HG02884 (cell line): Measurements from ENCODE around the gene AMOT.

ENCODE experiments used
- ATAC-seq: cut with Tn5 transposase; IDR thresholded peaks from one replicate; pipeline ENCODE4 v1.9.1; 2021; ENCODE audit warnings: mild to moderate bottlenecking, moderate library complexity; ENCODE audit not compliant: unreplicated experiment

Gene AMOT

DNA sequence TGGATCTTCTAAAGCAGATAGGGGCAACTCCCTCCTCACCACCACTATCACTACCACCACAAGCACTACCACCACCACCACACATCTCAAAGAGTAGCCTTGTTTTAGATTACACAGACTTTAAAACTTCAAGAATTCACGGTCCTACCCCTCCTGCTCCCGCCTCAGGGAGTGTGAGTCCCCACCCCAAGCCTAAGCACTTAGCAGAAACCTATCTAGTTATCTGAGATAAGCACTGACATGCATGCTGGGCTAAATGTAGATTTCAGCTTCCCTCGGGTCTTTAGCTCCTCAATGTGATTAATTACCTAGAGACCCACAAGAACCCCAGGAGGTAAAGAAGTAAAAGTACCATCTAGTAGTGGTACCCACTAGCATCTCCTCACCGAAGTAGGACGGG is 775 bp downstream of the AMOT start:
- ATAC-seq, result no peak

DNA sequence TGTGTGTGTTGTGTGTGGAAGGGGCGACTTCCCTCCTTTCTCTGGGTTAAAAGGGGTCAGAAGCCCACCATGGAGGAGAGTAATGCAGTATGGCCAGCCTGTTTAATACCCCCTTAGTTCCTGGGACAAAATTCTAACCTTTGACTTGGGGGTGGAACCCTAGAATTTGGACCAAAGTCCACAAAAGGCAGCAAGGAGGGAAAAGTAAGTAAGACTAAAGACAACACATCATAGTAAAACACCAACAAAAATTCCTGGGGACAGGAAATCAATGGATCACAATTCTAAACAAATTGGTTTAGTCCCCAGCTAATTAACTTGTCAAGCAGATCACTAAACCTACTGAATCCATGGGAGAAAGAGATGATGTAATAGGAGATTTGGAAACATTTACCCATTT is 3.1 kb downstream of the AMOT start:
- ATAC-seq, result no peak

DNA sequence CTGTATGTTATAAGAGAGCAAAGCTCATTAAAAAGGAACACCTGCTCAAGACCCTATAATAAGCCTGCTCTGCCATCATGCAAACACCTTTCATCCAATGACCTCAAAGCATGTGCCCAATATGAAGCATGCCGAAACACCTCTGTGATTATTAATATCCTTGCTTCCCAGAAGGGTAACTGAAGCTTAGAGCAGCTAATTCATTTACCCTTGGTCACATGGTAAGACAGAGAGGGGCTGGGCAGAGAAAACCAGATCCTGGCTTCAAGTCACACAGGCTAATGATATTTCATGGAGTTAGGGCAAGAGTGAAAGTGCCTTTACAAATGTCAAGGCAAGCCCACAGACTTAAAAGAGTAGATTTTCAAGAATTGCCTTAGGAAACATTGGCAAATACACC is 5.6 kb downstream of the AMOT start:
- ATAC-seq, result no peak

DNA sequence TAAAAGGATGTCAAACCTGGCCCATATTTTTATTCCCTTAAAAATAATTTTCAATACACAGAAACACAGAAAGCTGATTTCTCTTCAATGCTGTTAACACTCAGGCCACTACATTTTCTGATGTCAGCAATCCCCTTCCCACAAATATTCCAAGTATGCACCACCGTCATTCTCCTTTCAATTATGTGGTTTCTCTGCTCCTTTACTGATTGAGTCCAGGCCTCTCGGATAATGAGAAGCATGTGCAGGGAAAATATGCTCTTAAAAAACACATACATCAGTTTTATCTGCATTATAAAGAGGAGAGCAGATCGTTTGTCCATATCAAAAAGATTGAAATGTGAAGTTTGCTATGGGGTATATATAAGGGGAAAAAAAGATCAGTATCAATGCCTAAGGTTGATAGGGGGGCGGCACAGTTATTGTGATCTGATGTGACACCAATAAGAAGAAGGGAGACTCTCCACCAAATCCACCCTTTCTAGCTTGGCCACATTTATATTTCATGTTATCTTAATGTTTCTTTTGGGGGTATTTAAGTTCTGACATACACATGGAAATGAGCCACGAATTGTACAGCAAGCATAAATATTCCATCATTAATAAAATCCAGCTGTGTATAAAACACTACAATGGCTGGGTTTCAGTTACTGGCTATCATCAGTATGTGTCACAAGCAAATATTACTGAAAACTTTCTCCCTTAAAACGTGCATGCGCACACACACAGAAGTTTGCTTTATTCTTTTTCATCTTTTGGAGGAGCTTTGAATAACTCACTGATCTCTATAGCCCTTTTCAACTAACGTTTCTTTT is 6.4 kb downstream of the AMOT start:
- ATAC-seq, result no peak

DNA sequence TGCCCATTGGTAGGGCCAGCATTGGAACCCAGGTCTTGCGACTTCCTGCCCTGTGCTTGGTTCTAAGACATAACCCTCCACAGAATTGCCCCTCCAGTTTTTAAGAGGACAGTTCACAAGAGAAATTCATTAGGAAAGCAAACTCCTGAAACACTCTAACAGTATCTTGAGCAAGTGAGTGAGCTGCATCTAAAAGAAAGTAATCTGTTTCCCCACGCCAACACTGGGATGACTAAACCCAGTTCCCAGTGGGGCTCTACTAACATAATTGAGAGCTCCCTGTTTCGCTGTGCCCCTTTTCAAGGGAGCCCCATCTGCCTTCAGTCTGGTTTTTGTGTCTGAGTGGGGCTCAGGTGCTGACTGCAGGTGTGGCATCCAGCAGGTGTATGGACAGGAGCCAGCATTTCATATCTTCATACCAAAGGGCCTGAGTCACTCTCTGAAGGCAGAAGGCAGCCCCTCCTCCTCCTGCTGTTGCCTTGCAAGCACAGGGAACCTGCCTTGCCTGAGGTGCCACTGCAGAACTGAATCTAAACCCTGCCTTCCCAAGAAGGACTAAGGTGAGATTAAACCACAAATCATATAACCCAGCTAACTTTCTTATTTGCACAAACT is 8.0 kb downstream of the AMOT start:
- no peak for ATAC-seq

DNA sequence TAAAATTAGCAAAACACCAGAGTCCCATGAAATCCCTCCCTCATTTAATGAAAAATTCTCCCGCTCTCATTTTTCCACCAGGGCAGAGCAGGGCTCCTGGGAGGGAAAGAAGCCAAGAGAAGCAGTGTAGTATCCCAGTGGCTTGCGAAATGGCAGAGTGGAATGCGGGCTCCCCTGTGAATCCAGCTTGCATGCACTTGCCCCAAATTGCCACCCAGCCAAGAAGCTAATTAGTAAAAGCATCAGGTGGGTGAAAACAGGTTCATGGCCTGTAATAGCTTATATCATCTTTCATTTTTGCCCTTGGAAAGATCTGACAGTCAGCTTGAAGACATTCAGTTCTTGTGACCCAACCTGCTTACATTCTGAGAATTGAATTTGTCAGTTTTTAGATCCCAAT is 10.1 kb downstream of the AMOT start:
- no peak for ATAC-seq

DNA sequence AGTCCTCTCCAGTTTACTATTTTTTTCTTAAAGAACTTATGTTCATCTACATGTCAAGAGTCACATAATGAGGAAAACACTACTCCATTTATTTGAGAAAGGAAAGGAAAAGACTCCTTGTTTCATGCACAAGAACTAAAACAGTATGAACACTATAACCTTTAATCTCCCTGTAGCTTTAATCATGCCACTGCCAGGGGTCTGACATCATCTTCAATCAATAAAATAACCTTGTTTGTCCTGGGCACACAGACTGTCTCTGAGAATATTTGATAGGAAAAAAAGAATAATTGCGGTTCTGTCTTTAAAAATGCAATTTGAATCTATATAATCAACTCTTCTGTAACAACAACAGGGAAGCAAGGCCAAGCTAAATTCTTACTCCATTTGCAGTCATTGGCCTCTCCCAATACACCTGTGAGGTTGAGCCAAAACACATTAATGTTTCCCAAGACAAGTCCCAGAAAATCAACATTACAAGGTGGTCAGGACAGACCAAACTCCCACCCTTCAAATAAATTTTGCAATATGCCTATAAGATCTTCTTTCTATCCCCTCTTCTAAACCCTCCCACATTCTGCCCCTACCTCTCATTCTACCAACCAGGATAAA is 13.2 kb downstream of the AMOT start:
- ATAC-seq, result no peak

DNA sequence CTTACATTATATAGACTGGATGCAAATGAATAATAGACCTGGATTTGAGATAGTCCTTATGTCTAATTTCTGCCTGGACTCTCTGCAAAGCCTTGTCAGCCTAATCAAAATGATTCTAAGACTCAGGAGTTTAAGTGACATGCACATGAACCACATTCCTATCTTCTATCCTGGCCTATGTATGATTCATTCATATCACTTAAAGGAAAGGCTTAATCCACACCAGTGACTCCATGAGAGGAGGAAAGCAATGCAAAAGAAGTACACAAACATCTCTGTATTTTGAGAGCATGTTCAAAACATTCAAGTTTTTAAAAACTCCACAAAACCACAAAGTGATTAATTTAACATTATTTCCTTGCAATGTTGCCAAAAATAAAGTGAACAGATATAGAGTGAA is 14.6 kb downstream of the AMOT start:
- no peak for ATAC-seq

DNA sequence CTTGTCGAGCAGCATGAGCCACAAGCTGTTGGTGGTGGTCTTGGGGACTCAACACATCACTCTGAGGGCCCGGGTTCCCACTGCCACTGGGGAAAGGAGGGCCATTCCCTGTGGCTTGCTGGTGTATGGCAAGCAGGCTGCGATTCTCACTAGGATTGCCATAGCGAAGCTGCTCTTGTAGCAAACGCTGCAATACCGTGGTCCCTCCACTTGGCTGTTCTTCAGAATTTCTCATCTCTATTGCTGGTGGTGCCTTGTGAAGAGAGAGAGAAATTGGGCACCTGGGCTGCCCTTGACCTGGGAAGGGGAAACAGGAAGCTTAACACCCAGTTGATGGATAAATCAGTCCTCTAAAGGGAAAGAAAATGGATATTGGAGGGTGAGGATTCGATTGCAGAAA is 17.7 kb downstream of the AMOT start:
- no peak for ATAC-seq

DNA sequence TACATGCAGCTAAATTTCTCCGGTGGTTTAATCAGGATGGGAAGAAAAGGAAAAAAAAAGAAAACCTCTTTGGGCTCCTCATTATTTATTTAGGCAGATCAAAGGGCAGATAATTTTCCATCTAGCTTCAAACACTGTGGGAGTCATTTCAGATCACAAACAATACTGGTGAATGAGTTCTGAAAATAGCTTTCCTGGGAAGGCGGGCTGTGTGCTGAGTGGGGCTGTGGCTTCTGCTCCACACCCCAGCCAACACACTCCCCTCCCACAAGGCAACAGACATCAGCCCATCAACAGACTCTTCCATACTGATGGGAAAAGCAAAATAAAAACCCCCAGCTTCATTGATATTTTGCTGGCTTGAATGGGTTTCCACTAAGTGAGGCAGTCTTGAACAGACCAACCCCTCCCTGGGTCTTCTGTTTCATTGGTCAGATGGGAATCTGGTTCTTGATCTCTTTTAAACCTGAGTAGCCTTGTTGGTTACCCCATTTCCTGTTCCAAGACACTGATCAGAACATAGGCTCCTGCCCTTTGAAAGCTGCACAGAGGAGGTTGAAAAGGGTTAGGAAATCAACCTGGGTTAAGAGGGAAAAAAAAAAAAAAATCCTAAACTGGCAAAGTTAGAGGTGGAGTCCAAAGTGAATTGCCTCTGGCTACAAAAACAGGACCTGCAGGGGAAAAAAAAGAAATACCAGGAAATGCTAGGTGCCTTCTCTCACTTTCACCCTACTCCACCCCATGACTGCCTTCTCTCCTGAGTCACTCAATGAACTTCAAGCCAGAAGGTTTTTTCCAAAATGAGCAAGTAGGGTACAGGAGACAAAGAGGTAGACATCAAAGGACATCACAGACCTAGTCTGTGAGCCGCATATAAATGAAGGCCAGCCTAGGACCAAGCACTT is 20.0 kb downstream of the AMOT start:
- no peak for ATAC-seq

DNA sequence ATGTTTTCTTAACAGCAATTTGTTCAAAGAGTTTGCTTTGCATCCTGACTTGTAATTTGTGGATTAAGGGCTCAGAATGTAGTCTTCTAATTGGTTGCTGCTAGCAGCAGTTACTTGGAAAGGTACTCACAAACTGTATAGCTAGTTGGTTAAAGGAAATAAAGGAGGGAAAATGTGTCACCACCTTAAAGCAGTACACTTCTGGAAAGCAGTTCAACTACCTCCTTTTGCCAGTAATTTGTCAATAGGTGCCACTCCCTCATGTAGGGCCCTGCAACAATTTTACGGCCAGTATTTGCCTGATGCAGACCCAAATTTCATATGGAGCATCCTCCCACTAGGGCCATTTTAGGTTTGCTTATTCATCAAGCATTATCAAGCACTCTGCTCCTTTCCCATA is 20.8 kb downstream of the AMOT start:
- no peak for ATAC-seq

DNA sequence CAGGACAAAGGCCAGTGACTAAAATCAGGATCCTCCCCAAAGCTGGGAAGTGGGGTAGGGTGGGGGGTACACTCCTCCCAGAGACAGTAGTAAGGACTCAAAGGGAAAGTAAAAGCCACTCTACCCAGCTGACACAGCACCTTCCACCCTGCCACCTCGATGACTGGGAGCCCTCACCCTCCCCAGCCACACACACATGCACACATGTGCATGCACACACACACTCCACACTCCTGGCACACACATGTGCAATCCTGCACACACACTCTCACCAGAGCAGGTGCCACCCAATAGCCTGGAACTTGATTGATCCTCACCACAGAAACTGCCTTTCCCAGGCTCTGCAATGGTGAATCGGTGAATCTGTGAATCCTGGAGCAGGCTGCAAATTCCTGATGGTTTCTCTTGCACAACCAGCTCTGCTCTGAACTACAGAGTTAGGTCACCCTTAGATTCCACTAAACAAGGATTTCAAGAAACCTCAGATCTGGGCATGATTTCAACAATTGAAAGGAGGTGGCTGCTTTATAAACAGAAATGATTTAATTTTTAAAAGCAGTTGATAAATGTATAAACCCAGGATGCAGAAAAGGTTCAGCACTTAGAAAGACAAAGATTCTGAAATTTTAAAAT is 21.5 kb downstream of the AMOT start:
- ATAC-seq, result no peak

DNA sequence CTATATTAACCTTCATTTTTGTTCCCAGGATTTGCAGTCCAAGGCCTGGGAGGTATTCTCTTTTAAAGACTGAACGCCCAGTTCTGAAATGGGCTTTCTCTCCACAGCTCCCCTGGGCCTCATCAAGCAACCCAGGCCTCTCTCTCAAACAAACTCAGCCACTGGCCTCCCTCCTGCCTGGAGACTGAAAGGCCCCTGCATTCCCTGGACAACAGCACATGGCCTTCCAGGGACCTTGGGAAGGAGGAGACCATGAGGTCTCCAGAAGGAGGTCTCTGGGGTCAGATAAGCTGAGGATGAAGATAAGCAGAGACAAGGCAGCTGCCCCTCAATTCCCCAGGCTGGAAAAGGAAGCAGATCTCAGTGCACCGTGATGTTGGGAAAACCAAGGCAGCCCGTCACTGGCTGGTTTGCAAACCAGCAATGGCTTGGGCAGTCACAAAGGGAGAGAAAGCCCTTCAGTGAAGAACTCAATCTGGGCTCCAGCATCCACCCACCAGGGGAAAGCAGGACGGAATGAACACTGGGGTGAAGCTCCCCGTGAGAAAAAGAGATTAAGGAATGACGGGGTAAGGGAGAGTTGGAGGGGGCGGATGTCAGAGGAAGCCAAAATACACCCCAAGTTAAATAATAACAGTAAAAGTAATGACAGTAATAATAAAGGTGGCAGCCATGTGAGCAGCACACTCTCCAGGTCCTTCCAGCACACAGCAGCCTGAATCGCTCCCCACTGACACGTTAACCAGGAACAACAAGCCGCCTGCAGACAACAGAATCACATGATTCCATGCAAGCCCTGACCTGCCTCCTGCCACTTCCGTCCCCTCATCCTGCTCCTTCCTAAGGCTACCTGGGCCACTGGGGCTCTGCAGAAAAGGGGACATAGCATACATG is 22.3 kb downstream of the AMOT start:
- ATAC-seq, result no peak

DNA sequence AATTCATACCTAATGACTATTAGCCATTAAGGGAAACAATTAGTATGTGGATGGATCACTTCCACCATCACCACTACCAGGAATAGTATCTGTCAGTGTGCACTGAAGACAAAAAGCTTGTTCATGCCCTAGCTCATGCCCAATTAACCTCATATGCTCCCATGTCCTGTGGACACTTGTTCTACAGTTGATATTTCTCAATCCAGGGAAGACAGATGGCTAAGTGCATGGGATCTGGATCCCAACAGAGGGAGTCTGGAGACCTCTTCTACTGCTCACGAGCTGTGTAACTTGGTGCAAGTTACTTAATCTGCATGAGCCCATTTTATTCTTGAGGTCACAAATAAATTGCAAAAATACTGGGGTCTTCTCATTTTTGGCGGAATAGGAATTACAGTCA is 23.7 kb downstream of the AMOT start:
- ATAC-seq, result no peak

DNA sequence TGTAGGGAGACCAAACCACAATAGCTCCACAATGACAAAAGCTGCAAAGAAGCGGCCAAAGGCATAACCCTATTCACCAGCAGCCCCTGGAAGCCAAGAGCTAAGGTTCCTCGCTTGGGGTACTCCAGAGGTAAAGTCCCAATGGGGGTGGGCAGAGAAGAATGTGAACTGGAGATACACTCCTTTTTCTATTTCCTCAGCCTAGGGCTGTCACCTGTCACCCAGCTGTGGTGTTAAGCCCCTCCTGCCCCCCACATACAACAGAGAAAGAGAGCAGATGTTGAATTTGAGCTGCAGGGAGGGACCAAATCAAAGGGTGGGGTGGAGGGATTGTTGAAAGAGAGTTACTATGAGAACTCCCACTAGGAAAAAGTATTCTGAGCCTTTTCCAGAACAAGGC is 26.1 kb downstream of the AMOT start:
- no peak for ATAC-seq

DNA sequence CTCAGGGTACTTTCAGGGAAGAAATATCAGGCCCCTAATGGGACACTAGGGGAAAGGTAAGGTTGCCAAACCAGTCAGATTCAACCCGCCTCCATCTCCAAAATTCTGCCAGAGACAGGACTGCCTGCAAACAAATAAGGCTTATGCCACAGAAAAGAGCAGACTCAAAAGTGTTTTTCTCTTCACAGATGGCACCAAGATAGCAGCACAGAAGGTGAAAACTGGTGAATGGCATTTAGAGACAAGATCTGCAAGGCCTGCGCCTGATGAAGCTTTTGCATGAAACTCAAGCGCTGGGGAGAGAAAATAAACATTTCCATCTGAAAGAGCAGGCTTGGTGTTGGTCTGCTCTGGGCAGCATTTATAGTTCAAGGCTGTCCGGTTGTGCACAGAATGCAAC is 27.9 kb downstream of the AMOT start:
- ATAC-seq, result no peak

DNA sequence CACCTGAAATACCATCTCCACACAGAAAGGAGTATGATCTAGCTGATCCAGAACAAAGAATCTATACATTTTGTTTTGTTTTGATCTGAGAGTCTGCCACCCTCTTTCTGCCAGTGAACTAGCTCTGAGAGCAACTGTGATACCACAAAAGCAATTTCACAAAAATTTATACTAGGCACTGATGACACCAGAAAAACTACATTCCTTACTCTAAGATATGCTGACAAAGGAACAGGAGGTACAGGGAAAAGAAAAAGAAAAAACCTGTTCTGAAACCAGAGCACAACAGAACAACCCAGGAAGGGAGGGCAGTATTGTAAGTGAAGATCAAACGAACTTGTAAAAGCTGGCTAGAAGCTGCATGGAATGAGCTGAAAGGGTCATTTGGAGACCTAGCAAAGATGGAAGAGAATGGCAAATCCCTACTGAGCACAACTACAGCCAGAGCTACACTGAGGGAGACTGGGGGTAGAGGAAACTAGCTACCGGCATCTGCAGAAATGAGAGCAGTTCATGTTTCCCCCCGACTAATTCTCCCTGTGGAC is 31.9 kb downstream of the AMOT start:
- no peak for ATAC-seq

DNA sequence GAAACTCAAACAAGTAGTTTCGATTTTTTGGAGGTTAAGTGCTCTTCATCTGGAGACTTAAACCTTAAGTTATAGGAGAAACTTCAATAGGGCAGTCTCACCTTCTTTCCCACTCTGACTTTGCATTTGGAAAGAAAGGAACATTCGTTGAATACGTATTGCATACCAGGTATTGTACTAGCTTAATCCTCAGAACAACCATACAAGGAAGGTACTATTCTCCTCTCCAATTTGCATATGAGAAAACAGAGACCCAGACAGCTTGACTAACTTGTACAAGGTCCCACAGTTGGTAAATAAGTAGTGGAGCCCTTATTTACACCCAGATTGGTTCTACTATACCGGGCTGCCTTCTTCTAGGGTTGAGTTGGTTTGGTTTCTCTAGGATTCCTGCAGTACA is 32.6 kb downstream of the AMOT start:
- no peak for ATAC-seq

DNA sequence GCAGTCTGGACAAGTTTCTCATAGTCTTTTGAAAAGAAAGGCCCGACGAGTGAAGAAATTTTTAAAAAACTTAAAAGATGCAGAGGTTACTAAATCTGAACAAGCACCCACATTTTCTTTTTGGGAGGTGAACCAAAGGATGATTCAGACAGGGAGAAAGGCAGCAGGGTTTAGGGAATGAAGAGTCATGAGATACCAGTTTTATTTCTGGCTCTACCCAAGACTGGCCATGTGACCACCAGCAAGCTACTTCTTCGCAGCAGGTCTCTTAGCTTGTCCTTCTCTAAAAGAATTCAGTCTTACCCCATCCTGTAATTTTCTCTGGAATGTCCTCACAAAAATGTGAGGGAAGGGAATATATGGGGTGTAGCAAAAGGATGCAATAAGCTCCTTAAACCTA is 37.6 kb downstream of the AMOT start:
- no peak for ATAC-seq

DNA sequence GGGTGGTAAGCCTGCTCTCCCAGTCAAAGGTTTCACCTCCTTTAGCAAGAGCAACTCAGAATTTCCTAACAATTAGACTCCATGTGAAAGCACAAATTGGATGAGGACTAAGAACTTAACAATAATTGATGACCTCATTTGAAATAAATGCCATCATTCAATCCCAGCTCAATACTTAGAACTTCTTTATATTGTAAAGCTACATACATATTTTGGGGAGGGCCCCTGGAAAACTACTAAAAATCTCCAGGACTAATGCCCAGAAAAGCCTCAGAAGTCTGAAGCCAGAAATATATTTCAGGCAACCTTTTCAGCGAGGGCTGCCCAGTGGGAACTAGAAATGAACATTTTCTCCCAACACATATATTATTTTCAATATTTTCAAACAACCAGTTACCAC is 38.1 kb downstream of the AMOT start:
- no peak for ATAC-seq
